ENCODE data around the gene MAPT. TPM values are rescaled to one million over a fixed set of nuclear protein-coding genes. Genes with fewer than 3 reads are reported as not detected.
A peak's percentile ranks its signal among the peaks of the same experiment; 100 is the strongest.
"Not testable (repeated sequence)": the region's sequence is repeated elsewhere in the genome, so short reads cannot be mapped to it uniquely, and the experiment has no call there.

MAPT gene
- total RNA-seq, 4 donors from 2014 or later: 70.3 to 120 (median 82.8) TPM

- peak overlapping the region in 1 of 4 donors; percentile 13 for H3K27ac ChIP-seq
- H3K4me1 ChIP-seq: no peaks in the 10 kb centered on the region
- H3K36me3 ChIP-seq: no peaks in the 10 kb centered on the region
- intact Hi-C loops (cut with DNase I; ENCODE audit: low total_unique reads) (no loop called here), in situ Hi-C loops (cut with MboI; ENCODE audit: low sequenced_read_pairs in 4 of 4) (loop anchor here in 2 of 4 donors (25.0 kb wide), 1 partner anchor 318 kb away; no protein-coding TSS in a partner anchor)
- no peak overlapping the region for H3K4me3 ChIP-seq
- TF ChIP-seq, protein P1, sequence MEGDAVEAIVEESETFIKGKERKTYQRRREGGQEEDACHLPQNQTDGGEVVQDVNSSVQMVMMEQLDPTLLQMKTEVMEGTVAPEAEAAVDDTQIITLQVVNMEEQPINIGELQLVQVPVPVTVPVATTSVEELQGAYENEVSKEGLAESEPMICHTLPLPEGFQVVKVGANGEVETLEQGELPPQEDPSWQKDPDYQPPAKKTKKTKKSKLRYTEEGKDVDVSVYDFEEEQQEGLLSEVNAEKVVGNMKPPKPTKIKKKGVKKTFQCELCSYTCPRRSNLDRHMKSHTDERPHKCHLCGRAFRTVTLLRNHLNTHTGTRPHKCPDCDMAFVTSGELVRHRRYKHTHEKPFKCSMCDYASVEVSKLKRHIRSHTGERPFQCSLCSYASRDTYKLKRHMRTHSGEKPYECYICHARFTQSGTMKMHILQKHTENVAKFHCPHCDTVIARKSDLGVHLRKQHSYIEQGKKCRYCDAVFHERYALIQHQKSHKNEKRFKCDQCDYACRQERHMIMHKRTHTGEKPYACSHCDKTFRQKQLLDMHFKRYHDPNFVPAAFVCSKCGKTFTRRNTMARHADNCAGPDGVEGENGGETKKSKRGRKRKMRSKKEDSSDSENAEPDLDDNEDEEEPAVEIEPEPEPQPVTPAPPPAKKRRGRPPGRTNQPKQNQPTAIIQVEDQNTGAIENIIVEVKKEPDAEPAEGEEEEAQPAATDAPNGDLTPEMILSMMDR (IDR thresholded peaks at IDR 0.05 in 4 of 5, conservative IDR thresholded peaks at IDR 0.05 in 1 of 5): no peak
- TF ChIP-seq POLR2A (IDR thresholded peaks at IDR 0.05): no peak
- no peak for DNase-seq
- no peaks in the 10 kb centered on the region for H3K9me3 ChIP-seq
- H3K27me3 ChIP-seq: no peaks in the 10 kb centered on the region
- ATAC-seq: peak in 1 of 2 donors; percentile 24
Observed at GRCh38 chr17:45954914-45955313, 60.6 kb downstream of the MAPT start.

DNA sequence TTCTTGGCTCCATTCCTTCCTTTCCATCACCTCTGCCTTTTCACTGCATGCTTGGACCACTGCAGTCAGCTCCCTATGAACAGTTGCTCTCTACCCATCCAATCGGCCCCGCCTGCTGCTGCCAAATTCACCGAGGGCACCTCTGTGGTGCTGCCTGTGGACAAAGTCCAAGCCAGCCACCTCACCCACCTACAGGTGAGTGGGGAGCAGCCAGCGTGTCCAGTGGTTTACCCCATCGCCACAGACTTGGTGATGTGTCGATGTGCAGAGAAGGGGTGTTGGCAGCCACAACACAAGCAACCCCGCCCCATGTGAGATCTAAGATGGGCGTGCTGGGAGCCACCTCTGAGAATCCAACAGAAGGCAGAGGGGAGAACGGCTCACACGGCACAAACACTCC, 61.0 kb downstream of the MAPT start:
- Histone ChIP-seq H3K9me3 (no peaks in the 10 kb centered on the region), H3K4me1 (no peaks in the 10 kb centered on the region), H3K27me3 (no peaks in the 10 kb centered on the region), H3K36me3 (no peaks in the 10 kb centered on the region), H3K27ac (peak overlapping the region in 1 of 4 donors; percentile 13), H3K4me3 (no peak overlapping the region)
- no peak for TF ChIP-seq POLR2A (IDR thresholded peaks at IDR 0.05)
- intact Hi-C loops (cut with DNase I; ENCODE audit: low total_unique reads): no loop called here
- DNase-seq (no peak), ATAC-seq (no peak)
- in situ Hi-C loops (cut with MboI; ENCODE audit: low sequenced_read_pairs in 4 of 4): loop anchor here in 2 of 4 donors (25.0 kb wide), 1 partner anchor 318 kb away; no protein-coding TSS in a partner anchor

DNA sequence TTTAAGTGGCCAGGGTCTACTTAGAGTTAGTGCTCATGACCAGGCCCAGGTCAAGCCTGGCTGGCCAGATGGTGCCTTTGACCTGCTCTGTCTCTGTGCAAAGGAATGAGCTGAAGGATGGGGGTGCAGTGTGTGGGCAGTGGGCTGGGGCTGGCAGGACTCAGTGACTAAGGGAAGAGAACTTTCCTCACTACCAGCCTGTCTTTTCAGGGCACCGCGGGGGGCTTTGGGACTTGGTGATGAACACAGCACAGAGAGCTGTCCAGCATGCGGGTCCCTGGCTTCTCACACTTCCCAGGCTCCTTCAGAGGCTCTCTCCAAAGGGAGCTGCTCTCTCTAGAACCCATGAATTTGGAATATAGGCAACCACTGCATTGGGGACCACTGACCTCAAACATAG, 61.7 kb downstream of the MAPT start:
- ATAC-seq (no peak), DNase-seq (no peak)
- Histone ChIP-seq H3K36me3 (no peaks in the 10 kb centered on the region), H3K4me1 (no peaks in the 10 kb centered on the region), H3K4me3 (no peak overlapping the region), H3K27ac (no peak overlapping the region), H3K9me3 (no peaks in the 10 kb centered on the region), H3K27me3 (no peaks in the 10 kb centered on the region)
- in situ Hi-C loops (cut with MboI; ENCODE audit: low sequenced_read_pairs in 4 of 4) (loop anchor here in 2 of 4 donors (25.0 kb wide), 1 partner anchor 319 kb away; no protein-coding TSS in a partner anchor), intact Hi-C loops (cut with DNase I; ENCODE audit: low total_unique reads) (no loop called here)
- no peak for TF ChIP-seq POLR2A (IDR thresholded peaks at IDR 0.05)
- TF ChIP-seq, protein P1 (IDR thresholded peaks at IDR 0.05 in 4 of 5, conservative IDR thresholded peaks at IDR 0.05 in 1 of 5): no peak

GRCh38 chr17:45956746-45957145, 62.4 kb downstream of the MAPT start:
- H3K27me3 ChIP-seq; DNase-seq; intact Hi-C loops (cut with DNase I; ENCODE audit: low total_unique reads); H3K36me3 ChIP-seq; H3K9me3 ChIP-seq; H3K4me3 ChIP-seq; H3K4me1 ChIP-seq; H3K27ac ChIP-seq; ATAC-seq: not testable (repeated sequence)
- in situ Hi-C loops (cut with MboI; ENCODE audit: low sequenced_read_pairs in 4 of 4): loop anchor here in 2 of 4 donors (25.0 kb wide), 1 partner anchor 319 kb away; no protein-coding TSS in a partner anchor

DNA sequence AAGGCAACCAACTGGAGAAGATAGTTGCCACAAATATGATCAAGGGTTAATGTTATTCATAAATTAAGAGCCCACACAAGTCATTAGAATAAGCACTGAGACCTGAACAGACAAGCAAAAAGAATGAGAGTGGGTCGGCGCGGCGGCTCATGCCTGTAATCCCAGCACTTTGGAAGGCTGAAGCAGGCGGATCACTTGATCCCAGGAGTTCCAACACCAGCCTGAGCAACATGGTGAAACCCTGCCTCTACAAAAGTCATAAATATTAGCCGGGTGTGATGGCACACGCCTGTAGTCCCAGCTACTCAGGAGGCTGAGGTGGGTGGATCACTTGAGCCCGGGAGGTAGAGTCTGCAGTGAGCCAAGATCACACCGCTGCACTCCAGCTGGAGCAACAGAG, 64.0 kb downstream of the MAPT start:
- Histone ChIP-seq H3K27ac (peak overlapping the region in 1 of 4 donors; percentile 64), H3K27me3 (no peaks in the 10 kb centered on the region), H3K4me3 (no peak overlapping the region), H3K9me3 (no peaks in the 10 kb centered on the region), H3K4me1 (peaks cover 0 to under 1% of the 10 kb centered on the region in 2 donors), H3K36me3 (peaks cover 0 to 5% of the 10 kb centered on the region in 2 donors)
- TF ChIP-seq POLR2A (IDR thresholded peaks at IDR 0.05): no peak
- TF ChIP-seq, protein P1 (IDR thresholded peaks at IDR 0.05 in 4 of 5, conservative IDR thresholded peaks at IDR 0.05 in 1 of 5): no peak
- in situ Hi-C loops (cut with MboI; ENCODE audit: low sequenced_read_pairs in 4 of 4) (loop anchor here in 2 of 4 donors (25.0 kb wide), 1 partner anchor 321 kb away; no protein-coding TSS in a partner anchor), intact Hi-C loops (cut with DNase I; ENCODE audit: low total_unique reads) (no loop called here)
- DNase-seq (no peak), ATAC-seq (peak in 1 of 2 donors; percentile 38)
